ENCODE results near the gene KCNIP3. TPM values are rescaled to one million over a fixed set of nuclear protein-coding genes. Genes with fewer than 3 reads are reported as not detected.

The KCNIP3 gene
- total RNA-seq, 2 donors from 2014 or later = 1.6 to 2.9 TPM

GRCh38 chr2:95331606-95332005, 34.5 kb downstream of the KCNIP3 start:
- Histone ChIP-seq H3K4me1 (peaks cover 5% of the 10 kb centered on the region), H3K27ac (no peak overlapping the region), H3K9me3 (no peaks in the 10 kb centered on the region), H3K36me3 (replicated peaks in 1 of 2; ENCODE audit: insufficient read depth in 1 of 2, low read depth in 2 of 2) (no peaks in the 10 kb centered on the region), H3K4me3 (no peak overlapping the region), H3K27me3 (no peaks in the 10 kb centered on the region)
- WGBS, 2 donors = 87 to 93% methylated on average over 9 to 10 of the region's 10 CpGs
- no peak for TF ChIP-seq CTCF (IDR thresholded peaks at IDR 0.05)
- no peak for TF ChIP-seq POLR2A (IDR thresholded peaks at IDR 0.05)
- no peak for ATAC-seq
- no peak for DNase-seq
- intact Hi-C loops (cut with DNase I) = no loop called here

- Histone ChIP-seq H3K9me3 (no peaks in the 10 kb centered on the region), H3K4me3 (no peak overlapping the region), H3K4me1 (peaks cover 5% of the 10 kb centered on the region), H3K27me3 (no peaks in the 10 kb centered on the region), H3K27ac (no peak overlapping the region), H3K36me3 (replicated peaks in 1 of 2; ENCODE audit: insufficient read depth in 1 of 2, low read depth in 2 of 2) (no peaks in the 10 kb centered on the region)
- intact Hi-C loops (cut with DNase I) = no loop called here
- no peak for ATAC-seq
- DNase-seq = no peak
- WGBS, 2 donors = 91 to 93% methylated on average over 8 of the region's 8 CpGs
- TF ChIP-seq CTCF (IDR thresholded peaks at IDR 0.05) (no peak), POLR2A (IDR thresholded peaks at IDR 0.05) (no peak)
These were observed 34.9 kb downstream of the KCNIP3 start for GRCh38 chr2:95332036-95332435.

- DNase-seq = no peak
- 73 to 76% methylated on average over 6 to 7 of the region's 7 CpGs for WGBS, 2 donors
- no peak overlapping the region for H3K27ac ChIP-seq
These were observed 35.9 kb downstream of the KCNIP3 start for GRCh38 chr2:95333056-95333455.

GRCh38 chr2:95333888-95334338, 36.8 kb downstream of the KCNIP3 start:
- peak; percentile 85 for ATAC-seq
- 75 to 78% methylated on average over 10 to 11 of the region's 11 CpGs for WGBS, 2 donors
- Histone ChIP-seq H3K27ac (no peak overlapping the region), H3K9me3 (no peaks in the 10 kb centered on the region), H3K4me3 (no peak overlapping the region), H3K36me3 (replicated peaks in 1 of 2; ENCODE audit: insufficient read depth in 1 of 2, low read depth in 2 of 2) (no peaks in the 10 kb centered on the region), H3K4me1 (peaks cover 5% of the 10 kb centered on the region), H3K27me3 (no peaks in the 10 kb centered on the region)
- intact Hi-C loops (cut with DNase I) = no loop called here
- no peak for TF ChIP-seq CTCF (IDR thresholded peaks at IDR 0.05)
- no peak for TF ChIP-seq POLR2A (IDR thresholded peaks at IDR 0.05)
- DNase-seq = peak in 3 of 4 donors; percentile 53 to 72 (median 57)

More at GRCh38 chr2:95333056-95333455, 35.9 kb downstream of the KCNIP3 start:
- H3K27me3 ChIP-seq = no peaks in the 10 kb centered on the region
- no peak for TF ChIP-seq POLR2A (IDR thresholded peaks at IDR 0.05)
- TF ChIP-seq CTCF (IDR thresholded peaks at IDR 0.05) = no peak
- H3K9me3 ChIP-seq = no peaks in the 10 kb centered on the region
- no peak overlapping the region for H3K4me3 ChIP-seq
- intact Hi-C loops (cut with DNase I) = no loop called here
- no peak for ATAC-seq
- no peaks in the 10 kb centered on the region for H3K36me3 ChIP-seq (replicated peaks in 1 of 2; ENCODE audit: insufficient read depth in 1 of 2, low read depth in 2 of 2)
- peaks cover 5% of the 10 kb centered on the region for H3K4me1 ChIP-seq

- Histone ChIP-seq H3K27ac (no peak overlapping the region), H3K27me3 (no peaks in the 10 kb centered on the region), H3K4me1 (peaks cover 5% of the 10 kb centered on the region), H3K36me3 (replicated peaks in 1 of 2; ENCODE audit: insufficient read depth in 1 of 2, low read depth in 2 of 2) (no peaks in the 10 kb centered on the region), H3K4me3 (no peak overlapping the region), H3K9me3 (no peaks in the 10 kb centered on the region)
- intact Hi-C loops (cut with DNase I) = no loop called here
- ATAC-seq (no peak), DNase-seq (no peak)
- 100% methylated on average over 1 of the region's 1 CpG for WGBS, 2 donors
- TF ChIP-seq POLR2A (IDR thresholded peaks at IDR 0.05) = no peak
- TF ChIP-seq CTCF (IDR thresholded peaks at IDR 0.05) = no peak
These were observed 37.9 kb downstream of the KCNIP3 start for GRCh38 chr2:95334916-95335641.

Data from body of pancreas (tissue), 4 donors.